HEK293T (cell line): ENCODE data around the gene CPT1B.

Experiments used
- ARNT ChIP-seq: fragments of 450-650 bp; IDR thresholded peaks from 2 replicates; pipeline ENCODE4 v1.6.1; 2017; ENCODE audit warnings: mild to moderate bottlenecking
- BHLHE40 ChIP-seq: fragments of 450-650 bp; IDR thresholded peaks from 2 replicates; pipeline ENCODE4 v1.6.1; 2016; ENCODE audit warnings: mild to moderate bottlenecking, moderate library complexity, borderline replicate concordance
- FOXA1 ChIP-seq: fragments of 450-650 bp; IDR thresholded peaks from 2 replicates; pipeline ENCODE4 v1.6.1; 2016; ENCODE audit warnings: mild to moderate bottlenecking
- FOXK2 ChIP-seq: fragments of 450-650 bp; IDR thresholded peaks from 2 replicates; pipeline ENCODE4 v1.6.1; 2016; ENCODE audit warnings: mild to moderate bottlenecking
- HDGF ChIP-seq: fragments of 450-650 bp; IDR thresholded peaks from 2 replicates; pipeline ENCODE4 v1.6.1; 2017; ENCODE audit warnings: antibody characterized with exemption, borderline replicate concordance
- L3MBTL2 ChIP-seq: fragments of 450-650 bp; conservative IDR thresholded peaks from 2 replicates; pipeline ENCODE4 v1.6.1; 2016; ENCODE audit warnings: mild to moderate bottlenecking
- LEF1 ChIP-seq: fragments of 450-650 bp; IDR thresholded peaks from 2 replicates; pipeline ENCODE4 v1.6.1; 2017; ENCODE audit warnings: mild to moderate bottlenecking, borderline replicate concordance
- PKNOX1 ChIP-seq: fragments of 450-650 bp; IDR thresholded peaks from 2 replicates; pipeline ENCODE4 v1.6.1; 2016
- SP1 ChIP-seq: fragments of 450-650 bp; IDR thresholded peaks from 2 replicates; pipeline ENCODE4 v1.6.1; 2017
- SUZ12 ChIP-seq: fragments of 450-650 bp; IDR thresholded peaks from 2 replicates; pipeline ENCODE4 v1.6.1; 2016; ENCODE audit warnings: mild to moderate bottlenecking
- ZNF384 ChIP-seq: fragments of 450-650 bp; IDR thresholded peaks from 2 replicates; pipeline ENCODE4 v1.6.1; 2016

- TF ChIP-seq SUZ12: no peak
- TF ChIP-seq HDGF: no peak
- TF ChIP-seq FOXA1: no peak
- no peak for TF ChIP-seq ARNT
- no peak for TF ChIP-seq L3MBTL2
- TF ChIP-seq BHLHE40: no peak
- TF ChIP-seq PKNOX1: no peak
- TF ChIP-seq LEF1: no peak
- no peak for TF ChIP-seq SP1
- no peak for TF ChIP-seq ZNF384
- TF ChIP-seq FOXK2: no peak
Measured at GRCh38 chr22:50567721-50568252, 10.4 kb downstream of the CPT1B start.
